Gastrocnemius medialis (tissue), 4 donors: ENCODE measurements around the gene SPRN. TPM values are rescaled to one million over a fixed set of nuclear protein-coding genes. Genes with fewer than 3 reads are reported as not detected.

Experiments used
- ATAC-seq, 2 donors: fragments of 150-250 bp; one replicate each; pipeline ENCODE4 v1.9.1; 2016
- DNase-seq, 2 donors: peaks; one replicate each; pipeline ENCODE4 v3.0.0-alpha.2; 2019
- H3K27ac ChIP-seq, 4 donors: fragments of 200-600 bp; sonication (generic); 1 replicate in 1 of 4; 2 replicates in 3 of 4; pipeline ENCODE4 v1.5.1; 2016 to 2018; ENCODE audit warnings: mild to moderate bottlenecking in 2 of 4, moderate library complexity in 1 of 4
- H3K27me3 ChIP-seq, 3 donors: fragments of 200-600 bp; sonication (generic) in 2 of 3; 1 replicate in 1 of 3; 2 replicates in 2 of 3; pipeline versions ENCODE4 v1.5.1 to v1.6.0; 2016 to 2019; ENCODE audit warnings: mild to moderate bottlenecking in 1 of 3, moderate library complexity in 1 of 3
- H3K36me3 ChIP-seq, 2 donors: fragments of 200-600 bp; sonication (generic) in 1 of 2; one replicate each; pipeline ENCODE4 v1.5.1; 2017 to 2018
- H3K4me1 ChIP-seq, 2 donors: fragments of 200-600 bp; sonication (generic) in 1 of 2; one replicate each; pipeline ENCODE4 v1.5.1; 2016 to 2017; ENCODE audit warnings: mild to moderate bottlenecking in 2 of 2
- H3K4me3 ChIP-seq, 4 donors: fragments of 200-600 bp; sonication (generic) in 3 of 4; 1 replicate in 1 of 4; 2 replicates in 3 of 4; pipeline ENCODE4 v1.5.1; 2016 to 2019; ENCODE audit warnings: mild to moderate bottlenecking in 2 of 4
- H3K9me3 ChIP-seq, 3 donors: fragments of 200-600 bp; sonication (generic) in 2 of 3; 1 replicate in 1 of 3; 2 replicates in 2 of 3; pipeline ENCODE4 v1.5.1; 2016 to 2019
- CTCF ChIP-seq, 5 experiments: fragments of 450-650 bp in 3 of 5; fragments of 200-600 bp in 2 of 5; sonication (generic) in 2 of 5; IDR thresholded peaks in 4 of 5; conservative IDR thresholded peaks in 1 of 5; 1 replicate in 4 of 5; 2 replicates in 1 of 5; pipeline ENCODE4 v1.5.1; 2016 to 2019; ENCODE audit warnings: antibody characterized with exemption in 5 of 5, mild to moderate bottlenecking in 3 of 5, moderate library complexity in 3 of 5
- POLR2A ChIP-seq, 2 donors: fragments of 450-650 bp; IDR thresholded peaks; one replicate each; pipeline ENCODE4 v1.6.1; 2017; ENCODE audit warnings: antibody characterized with exemption in 2 of 2, mild to moderate bottlenecking in 2 of 2, moderate library complexity in 2 of 2
- in situ Hi-C, 4 donors: fragments of 200-750 bp; cut with MboI; loops; one replicate each; pipeline versions ENCODE4 v1.15.0 to v1.8.0; 2017; ENCODE audit warnings: low sequenced_read_pairs in 4 of 4
- intact Hi-C: fragments of 100-400 bp; cut with DNase I; formaldehyde crosslinking; loops from one replicate; pipeline ENCODE4 v1.15.1; 2023; ENCODE audit warnings: low total_unique reads
- total RNA-seq, 4 donors: library from RNA; depleted of rRNA; stranded (reverse); fragments of >200 nt; gene quantifications; one replicate each; pipeline versions ENCODE4 v1.1.0 to v1.2.3, GENCODE V29; 2016

The SPRN gene
- total RNA-seq, 4 donors from 2014 or later, result not detected

GRCh38 chr10:133467286-133467911 is 43.0 kb upstream of the SPRN start:
- H3K27me3 ChIP-seq, result no peaks in the 10 kb centered on the region
- no peak overlapping the region for H3K27ac ChIP-seq
- in situ Hi-C loops (no loop called here), intact Hi-C loops (no loop called here)
- H3K4me3 ChIP-seq, result no peak overlapping the region
- H3K4me1 ChIP-seq, result no peaks in the 10 kb centered on the region
- ATAC-seq, result no peak
- DNase-seq, result no peak
- no peaks in the 10 kb centered on the region for H3K9me3 ChIP-seq
- H3K36me3 ChIP-seq, result no peaks in the 10 kb centered on the region
- no peak for TF ChIP-seq CTCF (IDR thresholded peaks at IDR 0.05 in 4 of 5, conservative IDR thresholded peaks at IDR 0.05 in 1 of 5)
- no peak for TF ChIP-seq POLR2A (IDR thresholded peaks at IDR 0.05)

GRCh38 chr10:133466683-133467275 is 42.4 kb upstream of the SPRN start:
- Histone ChIP-seq H3K27me3 (no peaks in the 10 kb centered on the region), H3K4me1 (no peaks in the 10 kb centered on the region), H3K9me3 (no peaks in the 10 kb centered on the region), H3K4me3 (no peak overlapping the region), H3K27ac (no peak overlapping the region), H3K36me3 (no peaks in the 10 kb centered on the region)
- DNase-seq (no peak), ATAC-seq (no peak)
- in situ Hi-C loops (no loop called here), intact Hi-C loops (no loop called here)
- TF ChIP-seq CTCF (IDR thresholded peaks at IDR 0.05 in 4 of 5, conservative IDR thresholded peaks at IDR 0.05 in 1 of 5), result no peak
- TF ChIP-seq POLR2A (IDR thresholded peaks at IDR 0.05), result no peak

GRCh38 chr10:133465950-133466474 is 41.6 kb upstream of the SPRN start:
- DNase-seq, result no peak
- Histone ChIP-seq H3K36me3 (no peaks in the 10 kb centered on the region), H3K27me3 (no peaks in the 10 kb centered on the region), H3K9me3 (no peaks in the 10 kb centered on the region), H3K4me3 (no peak overlapping the region), H3K4me1 (no peaks in the 10 kb centered on the region), H3K27ac (no peak overlapping the region)
- intact Hi-C loops, result no loop called here
- TF ChIP-seq CTCF (IDR thresholded peaks at IDR 0.05 in 4 of 5, conservative IDR thresholded peaks at IDR 0.05 in 1 of 5) (no peak), POLR2A (IDR thresholded peaks at IDR 0.05) (no peak)
- in situ Hi-C loops, result no loop called here
- no peak for ATAC-seq

- in situ Hi-C loops (no loop called here), intact Hi-C loops (no loop called here)
- H3K4me1 ChIP-seq, result no peaks in the 10 kb centered on the region
- TF ChIP-seq CTCF (IDR thresholded peaks at IDR 0.05 in 4 of 5, conservative IDR thresholded peaks at IDR 0.05 in 1 of 5), result no peak
- no peak for TF ChIP-seq POLR2A (IDR thresholded peaks at IDR 0.05)
- no peak overlapping the region for H3K4me3 ChIP-seq
- no peaks in the 10 kb centered on the region for H3K27me3 ChIP-seq
- no peak overlapping the region for H3K27ac ChIP-seq
- no peak for ATAC-seq
- DNase-seq, result no peak
- H3K36me3 ChIP-seq, result no peaks in the 10 kb centered on the region
- no peaks in the 10 kb centered on the region for H3K9me3 ChIP-seq
These were observed 40.9 kb upstream of the SPRN start for GRCh38 chr10:133465191-133465949.
